NCI-H526 (cell line): Measurements from ENCODE around the gene DCTN5.
"Not testable (repeated sequence)": the region's sequence is repeated elsewhere in the genome, so short reads cannot be mapped to it uniquely, and the experiment has no call there.

Source experiments
- DNase-seq, 2 experiments: peaks; one replicate each; lab custom pipeline; 2025; lab: John Stamatoyannopoulos, UW

Gene DCTN5

DNA sequence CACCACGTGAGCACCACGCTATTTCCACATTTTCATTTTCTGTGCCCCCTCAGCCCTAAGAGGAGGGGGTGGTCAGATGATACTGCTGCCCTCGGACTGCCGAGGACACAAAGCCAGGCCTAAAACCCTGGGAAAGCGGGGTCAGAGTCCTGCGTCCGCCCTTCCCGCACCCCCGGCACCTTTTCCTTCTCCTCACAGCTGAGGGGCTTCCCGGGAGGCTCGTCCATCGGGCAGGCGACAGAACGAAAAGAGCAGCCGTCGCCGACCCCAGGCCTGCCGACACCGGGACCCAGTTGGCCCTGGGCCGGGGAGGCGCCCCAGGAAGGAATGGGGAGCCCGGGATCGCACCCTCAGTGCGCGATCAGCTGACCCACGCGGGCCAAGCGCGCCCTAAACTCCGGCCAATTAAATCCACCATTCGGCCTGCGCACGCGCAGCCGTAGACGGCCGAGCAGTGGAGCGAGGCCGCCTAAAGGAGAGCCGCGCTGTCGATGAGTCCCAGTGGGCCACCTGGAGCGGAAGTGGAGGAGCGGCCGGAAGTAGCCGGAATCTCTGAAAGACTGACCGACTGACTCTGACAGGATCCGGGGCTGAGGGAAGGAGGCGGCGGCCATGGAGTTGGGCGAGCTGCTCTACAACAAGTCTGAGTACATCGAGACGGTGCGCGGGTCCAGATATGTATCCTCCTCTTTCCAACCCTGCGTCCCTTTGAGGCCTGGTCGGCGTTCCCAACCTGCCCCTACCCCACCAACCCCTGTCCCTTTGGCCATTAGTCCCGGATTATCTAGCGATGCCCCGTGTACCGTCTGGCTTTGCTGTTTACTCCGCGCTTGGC, at the start of gene DCTN5, which contains the start of gene PALB2:
DCTN5 (plus strand) TSS at position 536 of the 835 bp plus-strand sequence; CDS start at position 613, 77 bp downstream.
PALB2 (minus strand) TSS at position 380 of the 835 bp plus-strand sequence; CDS start at position 227, 153 bp downstream.
- DNase-seq = peak; percentile 85 to 96

DNA sequence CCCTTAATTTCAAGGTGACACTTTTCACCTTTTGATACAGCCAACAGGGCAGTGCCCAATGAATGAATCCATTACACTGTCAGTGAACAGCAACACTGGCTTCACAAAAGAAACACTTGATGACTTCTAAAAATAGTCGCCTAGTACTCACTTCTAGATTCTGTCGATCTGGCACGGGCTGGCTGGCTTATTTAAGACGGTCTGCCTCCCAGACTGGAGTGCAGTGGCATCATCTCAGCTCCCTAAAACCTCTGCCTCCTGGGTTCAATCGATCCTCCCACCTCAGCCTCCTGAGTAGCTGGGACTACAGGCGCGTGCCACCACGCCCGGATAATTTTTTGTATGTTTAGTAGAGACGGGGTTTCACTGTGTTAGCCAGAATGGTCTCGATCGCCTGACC, 47.1 kb upstream of the DCTN5 start:
- no peak for DNase-seq

DNA sequence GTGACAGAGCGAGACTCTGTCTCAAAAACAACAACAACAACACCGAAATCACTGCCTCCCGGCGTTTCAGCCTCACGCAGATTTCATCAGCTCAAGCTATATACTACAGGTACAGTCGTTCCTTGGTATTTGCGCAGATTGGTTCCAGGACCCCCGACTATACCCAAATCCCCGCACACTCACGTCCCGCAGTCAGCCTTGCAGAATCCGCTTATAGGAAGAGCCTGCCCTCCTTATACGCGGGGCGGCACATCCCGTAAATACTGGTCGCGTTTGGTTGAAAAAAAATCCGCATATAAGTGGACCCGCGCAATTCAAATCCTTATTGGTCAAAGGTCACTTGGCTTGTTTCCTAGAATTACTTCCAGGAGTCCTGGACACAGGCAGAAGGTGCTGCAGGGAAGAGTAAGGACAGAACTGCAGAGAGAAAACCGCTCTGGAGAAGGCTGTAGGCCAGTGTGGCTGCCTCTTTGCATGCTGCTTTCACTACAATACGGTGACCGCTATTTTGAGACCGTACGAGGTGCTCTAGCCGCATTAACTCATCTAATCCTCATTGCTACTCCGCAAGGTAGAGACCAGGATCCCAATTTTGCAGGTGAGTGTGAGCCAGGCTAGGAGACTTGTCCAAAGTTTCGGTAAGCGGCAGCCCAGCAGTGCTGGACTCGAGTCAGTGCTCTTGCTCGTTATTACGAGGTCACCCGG, 45.9 kb upstream of the DCTN5 start:
- DNase-seq = no peak

DNA sequence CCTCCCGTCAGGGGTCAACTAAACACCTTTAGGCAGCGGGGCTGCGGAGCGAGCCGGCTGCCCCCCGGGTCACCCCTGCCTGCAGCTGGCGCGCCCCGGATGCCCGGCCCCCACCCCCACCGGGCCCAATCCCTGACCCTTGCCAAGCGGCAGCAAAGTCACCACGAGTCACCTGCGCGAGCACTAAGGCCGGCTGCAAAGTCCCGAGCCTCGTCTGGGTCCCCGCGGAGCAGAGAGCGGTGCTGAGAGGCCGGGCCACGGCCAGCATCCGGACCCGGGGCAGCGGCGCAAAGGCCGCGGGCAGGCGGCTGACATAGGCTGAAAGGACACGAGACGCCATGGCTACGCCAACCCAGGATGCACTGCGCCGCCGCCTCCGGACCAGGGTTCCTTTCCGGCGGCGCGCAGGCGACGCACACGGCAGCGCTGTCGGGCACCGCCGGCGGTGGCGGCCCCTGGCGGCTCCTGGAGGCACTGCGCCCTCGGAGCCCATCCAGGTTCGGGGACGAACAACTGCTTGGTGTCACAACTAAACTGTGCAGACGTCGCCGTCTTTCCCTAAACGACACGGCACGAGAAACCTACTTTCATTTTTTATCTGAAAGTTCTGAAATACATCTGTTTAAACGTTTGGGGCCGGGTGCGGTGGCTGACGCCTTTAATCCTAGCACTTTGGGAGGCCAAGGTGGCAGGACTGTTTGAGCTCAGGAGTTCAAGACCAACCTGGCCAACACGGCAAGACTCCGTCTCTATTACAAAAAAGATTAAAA, 45.1 kb upstream of the DCTN5 start, which contains the start of gene NDUFAB1:
NDUFAB1 (minus strand) TSS at position 366 of the 770 bp plus-strand sequence; CDS start at position 340, 26 bp downstream.
- DNase-seq = peak; percentile 37 to 91

DNA sequence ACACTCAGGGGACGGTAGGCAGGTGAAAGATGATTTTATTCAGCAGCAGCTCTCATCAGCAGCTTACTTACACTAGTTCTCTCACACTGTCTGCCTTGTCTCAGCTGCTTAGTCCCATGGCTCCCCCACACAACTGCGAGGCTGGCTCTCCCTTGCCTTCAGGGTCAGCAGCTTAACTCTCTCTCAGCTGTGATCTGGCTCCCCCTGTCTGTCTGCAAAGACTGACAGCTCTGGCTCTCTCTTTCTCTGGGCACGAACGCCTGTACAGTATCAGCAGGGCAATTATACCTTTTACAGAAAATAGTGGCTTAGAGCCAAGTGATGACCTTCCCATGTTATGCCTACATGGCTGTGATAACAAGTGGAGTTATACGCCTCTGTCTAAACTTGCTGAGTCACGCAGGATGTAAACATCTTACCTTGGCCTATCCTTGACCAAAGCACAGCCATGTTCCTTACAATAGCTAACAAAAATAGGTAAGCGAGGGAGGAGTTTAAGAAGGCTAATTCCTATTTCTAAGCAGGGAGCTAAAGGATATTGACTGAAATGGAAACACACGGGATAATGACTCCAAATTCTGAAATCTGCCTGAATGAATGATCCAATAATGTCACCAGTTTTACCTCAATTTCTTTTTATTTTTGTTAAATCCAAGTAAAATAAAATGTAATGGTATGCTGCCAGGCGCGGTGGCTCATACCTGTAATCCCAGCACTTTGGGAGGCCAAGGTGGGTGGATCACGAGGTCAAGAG, 44.1 kb upstream of the DCTN5 start:
- peak; percentile 47 to 58 for DNase-seq

DNA sequence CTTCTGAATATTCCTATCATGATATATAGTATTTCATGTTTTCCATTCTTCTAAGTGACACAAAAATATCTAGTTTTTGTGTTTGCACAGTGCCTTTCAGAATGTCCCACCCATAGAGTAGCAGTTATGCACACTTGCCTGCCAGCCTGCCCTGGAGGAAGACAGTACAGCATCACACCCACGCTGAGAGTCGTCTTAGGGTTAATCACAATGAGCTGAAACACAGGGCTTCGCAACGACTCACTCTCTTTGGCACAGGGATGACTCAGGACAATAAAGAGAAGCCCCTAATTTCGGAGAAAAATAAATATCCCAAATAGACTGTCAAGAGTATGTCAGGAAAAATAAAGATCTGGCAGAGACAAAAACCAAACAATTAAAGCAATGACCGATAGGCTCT, 33.5 kb upstream of the DCTN5 start:
- no peak for DNase-seq

- no peak for DNase-seq
These were observed 33.1 kb upstream of the DCTN5 start for GRCh38 chr16:23608194-23608593.

DNA sequence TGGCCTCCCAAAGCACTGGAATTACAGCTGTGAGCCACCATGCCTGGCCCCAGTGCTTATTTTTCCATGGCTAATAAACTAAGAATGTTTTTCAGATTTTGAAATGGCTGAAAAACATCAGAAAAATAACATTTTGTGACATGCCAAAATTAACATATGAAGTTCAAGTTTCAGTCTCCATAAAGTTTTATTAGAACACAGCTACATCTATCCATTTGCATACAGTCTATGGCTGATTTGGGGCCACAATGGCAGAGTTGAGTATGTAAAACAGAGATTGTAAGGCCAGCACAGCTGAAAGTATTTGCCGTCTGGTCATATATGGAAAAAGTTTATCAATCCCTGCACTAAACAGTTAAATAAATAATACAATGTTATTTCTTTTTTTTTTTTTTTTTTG, 31.3 kb upstream of the DCTN5 start:
- DNase-seq = no peak

DNA sequence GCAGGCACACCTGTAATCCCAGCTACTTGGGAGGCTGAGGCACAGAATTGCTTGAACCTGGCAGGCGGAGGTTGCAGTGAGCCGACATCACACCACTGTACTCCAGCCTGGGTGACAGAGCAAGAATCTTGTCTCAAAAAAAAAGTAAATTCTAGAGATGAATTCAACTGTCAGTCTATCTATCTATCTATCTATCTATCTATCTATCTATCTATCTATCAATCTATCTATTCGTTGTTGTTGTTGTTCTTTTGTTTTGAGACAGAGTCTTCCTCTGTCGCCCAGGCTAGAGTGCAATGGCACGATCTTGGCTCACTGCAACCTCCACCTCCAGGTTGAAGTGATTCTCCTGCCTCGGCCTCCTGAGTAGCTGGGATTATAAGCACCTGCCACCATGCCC, 30.4 kb upstream of the DCTN5 start:
- not testable (repeated sequence) for DNase-seq

- DNase-seq = no peak
These were observed 29.3 kb upstream of the DCTN5 start for GRCh38 chr16:23611936-23612335.

GRCh38 chr16:23615805-23616204, 25.5 kb upstream of the DCTN5 start:
- DNase-seq = no peak

DNA sequence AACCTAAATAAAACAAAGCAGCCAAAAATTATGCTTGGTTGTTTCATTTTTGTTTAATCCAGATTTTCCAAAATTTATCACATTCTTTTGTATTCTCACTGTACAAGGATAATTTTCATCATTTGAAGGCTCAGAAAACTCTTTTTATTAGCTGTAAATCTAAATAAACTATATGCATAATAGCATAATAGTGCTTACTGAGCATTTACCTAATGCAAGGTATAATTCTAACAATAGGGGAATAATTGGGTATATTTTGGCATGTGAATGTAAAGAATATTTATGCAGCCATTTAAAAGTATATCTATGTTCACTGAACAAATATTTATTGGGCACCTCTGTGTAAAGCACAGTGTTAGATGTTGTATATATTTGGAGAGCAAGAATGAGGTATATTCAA, 17.2 kb upstream of the DCTN5 start:
- DNase-seq = no peak

GRCh38 chr16:23629516-23629915, 11.8 kb upstream of the DCTN5 start:
- DNase-seq = no peak

- DNase-seq = not testable (repeated sequence)
These were observed 9.4 kb upstream of the DCTN5 start for GRCh38 chr16:23631874-23632273.

- DNase-seq = no peak
These were observed 6.7 kb upstream of the DCTN5 start for GRCh38 chr16:23634461-23635036.

GRCh38 chr16:23635958-23636357, 5.3 kb upstream of the DCTN5 start:
- DNase-seq = no peak

- peak in 1 of 2 experiments; percentile 18 for DNase-seq
These were observed 693 bp upstream of the DCTN5 start for GRCh38 chr16:23640615-23640930.

DNA sequence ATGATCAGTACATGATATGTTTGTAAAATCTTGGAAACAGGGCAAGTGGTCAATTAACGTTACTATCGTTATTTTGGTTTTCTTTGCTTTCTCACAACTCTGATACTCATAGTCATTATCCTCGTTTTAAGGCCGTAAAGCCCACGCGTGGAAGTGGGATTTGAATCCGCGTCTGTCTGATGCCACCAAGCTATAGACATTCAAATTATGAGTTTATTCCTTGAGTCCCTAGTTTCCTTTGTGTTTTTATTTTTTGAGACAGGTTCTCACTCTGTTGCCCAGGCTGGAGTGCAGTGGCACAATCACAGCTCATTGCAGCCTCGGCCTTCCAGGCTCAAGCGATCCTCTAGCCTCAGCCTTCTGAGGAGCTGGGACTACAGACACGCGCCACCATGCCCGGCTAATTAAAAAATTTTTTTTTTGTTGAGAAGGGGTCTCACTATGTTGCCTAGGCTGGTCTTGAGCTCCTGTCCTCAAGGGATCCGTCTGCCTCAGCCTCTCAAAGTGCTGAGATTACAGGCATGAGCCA, 1.0 kb downstream of the DCTN5 start:
- DNase-seq = no peak

- DNase-seq = no peak
These were observed 9.6 kb downstream of the DCTN5 start for GRCh38 chr16:23650674-23651416.

GRCh38 chr16:23651943-23652468, 10.7 kb downstream of the DCTN5 start:
- DNase-seq = no peak
